ENCODE measurements around the gene KCTD16.

DNA sequence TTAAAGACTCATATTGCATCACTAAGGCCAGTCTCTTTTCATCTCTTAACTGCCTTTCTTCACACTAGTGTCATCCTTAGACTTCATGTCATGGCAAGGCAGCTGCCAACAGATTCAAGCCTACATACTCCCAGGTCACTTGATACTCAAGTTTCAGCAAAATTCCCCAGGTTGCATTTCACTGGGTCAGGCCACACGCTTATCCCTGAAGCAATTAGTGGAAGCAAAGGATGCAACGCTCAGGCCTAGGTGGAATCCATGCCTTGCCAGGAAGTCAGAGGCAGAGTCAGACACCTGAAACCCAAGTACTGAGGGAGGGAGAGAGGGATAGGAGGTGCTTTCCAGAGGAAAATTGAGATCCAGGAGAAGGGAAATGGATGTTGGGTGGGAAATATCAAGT lies 29.1 kb upstream of the KCTD16 start:
- TF ChIP-seq POLR2AphosphoS5 (IDR thresholded peaks at IDR 0.05; ENCODE audit: low read depth, low read length): no peak
- TF ChIP-seq, protein P1, sequence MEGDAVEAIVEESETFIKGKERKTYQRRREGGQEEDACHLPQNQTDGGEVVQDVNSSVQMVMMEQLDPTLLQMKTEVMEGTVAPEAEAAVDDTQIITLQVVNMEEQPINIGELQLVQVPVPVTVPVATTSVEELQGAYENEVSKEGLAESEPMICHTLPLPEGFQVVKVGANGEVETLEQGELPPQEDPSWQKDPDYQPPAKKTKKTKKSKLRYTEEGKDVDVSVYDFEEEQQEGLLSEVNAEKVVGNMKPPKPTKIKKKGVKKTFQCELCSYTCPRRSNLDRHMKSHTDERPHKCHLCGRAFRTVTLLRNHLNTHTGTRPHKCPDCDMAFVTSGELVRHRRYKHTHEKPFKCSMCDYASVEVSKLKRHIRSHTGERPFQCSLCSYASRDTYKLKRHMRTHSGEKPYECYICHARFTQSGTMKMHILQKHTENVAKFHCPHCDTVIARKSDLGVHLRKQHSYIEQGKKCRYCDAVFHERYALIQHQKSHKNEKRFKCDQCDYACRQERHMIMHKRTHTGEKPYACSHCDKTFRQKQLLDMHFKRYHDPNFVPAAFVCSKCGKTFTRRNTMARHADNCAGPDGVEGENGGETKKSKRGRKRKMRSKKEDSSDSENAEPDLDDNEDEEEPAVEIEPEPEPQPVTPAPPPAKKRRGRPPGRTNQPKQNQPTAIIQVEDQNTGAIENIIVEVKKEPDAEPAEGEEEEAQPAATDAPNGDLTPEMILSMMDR (IDR thresholded peaks at IDR 0.05): no peak
- TF ChIP-seq, protein P2, sequence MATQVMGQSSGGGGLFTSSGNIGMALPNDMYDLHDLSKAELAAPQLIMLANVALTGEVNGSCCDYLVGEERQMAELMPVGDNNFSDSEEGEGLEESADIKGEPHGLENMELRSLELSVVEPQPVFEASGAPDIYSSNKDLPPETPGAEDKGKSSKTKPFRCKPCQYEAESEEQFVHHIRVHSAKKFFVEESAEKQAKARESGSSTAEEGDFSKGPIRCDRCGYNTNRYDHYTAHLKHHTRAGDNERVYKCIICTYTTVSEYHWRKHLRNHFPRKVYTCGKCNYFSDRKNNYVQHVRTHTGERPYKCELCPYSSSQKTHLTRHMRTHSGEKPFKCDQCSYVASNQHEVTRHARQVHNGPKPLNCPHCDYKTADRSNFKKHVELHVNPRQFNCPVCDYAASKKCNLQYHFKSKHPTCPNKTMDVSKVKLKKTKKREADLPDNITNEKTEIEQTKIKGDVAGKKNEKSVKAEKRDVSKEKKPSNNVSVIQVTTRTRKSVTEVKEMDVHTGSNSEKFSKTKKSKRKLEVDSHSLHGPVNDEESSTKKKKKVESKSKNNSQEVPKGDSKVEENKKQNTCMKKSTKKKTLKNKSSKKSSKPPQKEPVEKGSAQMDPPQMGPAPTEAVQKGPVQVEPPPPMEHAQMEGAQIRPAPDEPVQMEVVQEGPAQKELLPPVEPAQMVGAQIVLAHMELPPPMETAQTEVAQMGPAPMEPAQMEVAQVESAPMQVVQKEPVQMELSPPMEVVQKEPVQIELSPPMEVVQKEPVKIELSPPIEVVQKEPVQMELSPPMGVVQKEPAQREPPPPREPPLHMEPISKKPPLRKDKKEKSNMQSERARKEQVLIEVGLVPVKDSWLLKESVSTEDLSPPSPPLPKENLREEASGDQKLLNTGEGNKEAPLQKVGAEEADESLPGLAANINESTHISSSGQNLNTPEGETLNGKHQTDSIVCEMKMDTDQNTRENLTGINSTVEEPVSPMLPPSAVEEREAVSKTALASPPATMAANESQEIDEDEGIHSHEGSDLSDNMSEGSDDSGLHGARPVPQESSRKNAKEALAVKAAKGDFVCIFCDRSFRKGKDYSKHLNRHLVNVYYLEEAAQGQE (IDR thresholded peaks at IDR 0.05; ENCODE audit: insufficient read depth in 1 of 2, low read depth in 2 of 2, low read length in 1 of 2): no peak
- no peak for TF ChIP-seq TCF7L2 (IDR thresholded peaks at IDR 0.05; ENCODE audit: low read depth, low read length)
- TF ChIP-seq SIN3A (IDR thresholded peaks at IDR 0.05; ENCODE audit: borderline replicate concordance, insufficient read depth, low read depth, low read length): no peak

Measured in Panc1 (cell line).